ENCODE measurements around the gene ARGLU1. TPM values are rescaled to one million over a fixed set of nuclear protein-coding genes. Genes with fewer than 3 reads are reported as not detected.
A peak's percentile ranks its signal among the peaks of the same experiment; 100 is the strongest.

ARGLU1 gene
- total RNA-seq, 1 experiment from 2014 or later, result 96.9 TPM

- Histone ChIP-seq H3K4me2 (ENCODE audit: insufficient read depth, insufficient read length, low read length) (no peak overlapping the region), H3K18ac (ENCODE audit: insufficient read length, low read depth, low read length) (peak overlapping the region; percentile 24), H4K91ac (ENCODE audit: insufficient read length, low read depth, low read length) (no peak overlapping the region), H3K27ac (ENCODE audit: insufficient read length, low read depth, low read length) (no peak overlapping the region), H3K27me3 (ENCODE audit: insufficient read depth, low read length) (no peaks in the 10 kb centered on the region), H4K8ac (replicated peaks; ENCODE audit: insufficient read length, low read depth, low read length) (no peak overlapping the region), H2AFZ (ENCODE audit: low read length) (no peak overlapping the region), H2BK12ac (ENCODE audit: insufficient read length, low read depth, low read length) (no peak overlapping the region), H3K56ac (ENCODE audit: insufficient read length, low read depth, low read length) (no peak overlapping the region), H3K9me3 (ENCODE audit: control insufficient read depth, low read depth, low read length) (no peaks in the 10 kb centered on the region), H3K4ac (ENCODE audit: low read depth, low read length) (no peak overlapping the region), H2BK20ac (ENCODE audit: low read depth, low read length, poor library complexity, severe bottlenecking) (no peak overlapping the region), H3K79me2 (ENCODE audit: insufficient read depth, low read length) (peaks cover 3% of the 10 kb centered on the region; the same call in 1 of the 2 replicates), H3K14ac (ENCODE audit: insufficient read depth, low read length) (no peak overlapping the region), H3K23ac (ENCODE audit: insufficient read length, low read depth, low read length) (peak overlapping the region; percentile 12), H2AK5ac (ENCODE audit: insufficient read length, low read length) (no peak overlapping the region), H3K79me1 (ENCODE audit: insufficient read depth, low read depth, low read length, poor library complexity, severe bottlenecking) (no peaks in the 10 kb centered on the region), H3T11ph (ENCODE audit: low read length) (no peak overlapping the region), H4K5ac (ENCODE audit: insufficient read length, low read depth, low read length) (no peak overlapping the region), H2BK5ac (ENCODE audit: insufficient read length, low read length) (no peak overlapping the region), H2BK120ac (ENCODE audit: low read depth, low read length, poor library complexity, severe bottlenecking) (no peak overlapping the region), H3K4me1 (ENCODE audit: insufficient read depth, low read length) (peaks cover 3% of the 10 kb centered on the region; the same call in 1 of the 2 replicates), H4K20me1 (ENCODE audit: control insufficient read depth, insufficient read depth, insufficient read length) (no peaks in the 10 kb centered on the region), H2BK15ac (ENCODE audit: low read depth, low read length) (no peak overlapping the region), H3K9ac (ENCODE audit: extremely low read depth, insufficient read length, low read length) (no peak overlapping the region), H3K23me2 (ENCODE audit: insufficient read length, low read depth, low read length, poor library complexity, severe bottlenecking) (no peaks in the 10 kb centered on the region)
- Mint-ChIP-seq H3K4me3 (no peak overlapping the region), H3K27me3 (ENCODE audit: low read depth) (no peaks in the 10 kb centered on the region), H3K4me1 (peaks cover 38 to 41% of the 10 kb centered on the region in 2 experiments), H3K36me3 (ENCODE audit: insufficient read depth in 1 of 3, low read depth in 3 of 3) (peaks cover 0 to 3% (median under 1%) of the 10 kb centered on the region in 3 experiments; a peak in 3 of 7 replicates), H3K9me3 (no peaks in the 10 kb centered on the region), H3K27ac (no peak overlapping the region)
- no peak for DNase-seq
- WGBS (ENCODE audit: extremely low coverage, insufficient read length, low lambda C conversion rate), result no CpG with 5 or more reads among the region's 4 CpGs
- TF ChIP-seq CTCF (conservative IDR thresholded peaks at IDR 0.05), result no peak
Observed at GRCh38 chr13:106499896-106500295, 68.0 kb downstream of the ARGLU1 start.
